GM23248 (cell line): ENCODE data around the gene PAIP1. TPM values are rescaled to one million over a fixed set of nuclear protein-coding genes. Genes with fewer than 3 reads are reported as not detected.

Experiments
- DNase-seq: peaks from one replicate; pipeline ENCODE4 v3.0.0-alpha.2; 2015
- H2AFZ ChIP-seq: fragments of 200-600 bp; sonication (generic); 2 replicates; pipeline ENCODE4 v1.6.1; 2016; ENCODE audit warnings: antibody characterized with exemption
- H3F3A ChIP-seq: fragments of 200-600 bp; sonication (generic); 2 replicates; pipeline ENCODE4 v1.6.1; 2016; ENCODE audit warnings: mild to moderate bottlenecking, antibody characterized with exemption, mixed run types; ENCODE audit not compliant: insufficient read depth
- H3K27ac ChIP-seq: fragments of 200-600 bp; sonication (generic); 2 replicates; pipeline ENCODE4 v1.5.1; 2016; ENCODE audit warnings: mild to moderate bottlenecking
- H3K27me3 ChIP-seq: fragments of 200-600 bp; sonication (generic); replicated peaks from 2 replicates; pipeline ENCODE4 v1.6.1; 2016; ENCODE audit warnings: mild to moderate bottlenecking; ENCODE audit not compliant: insufficient read depth
- H3K36me3 ChIP-seq: fragments of 200-600 bp; sonication (generic); 2 replicates; pipeline ENCODE4 v1.6.1; 2016; ENCODE audit warnings: low read depth, mild to moderate bottlenecking
- H3K4me1 ChIP-seq: fragments of 200-600 bp; sonication (generic); 2 replicates; pipeline ENCODE4 v1.6.1; 2016; ENCODE audit warnings: mild to moderate bottlenecking; ENCODE audit not compliant: insufficient read depth
- H3K4me2 ChIP-seq: fragments of 200-600 bp; sonication (generic); one replicate; pipeline ENCODE4 v1.6.1; 2016; ENCODE audit warnings: mild to moderate bottlenecking; ENCODE audit not compliant: unreplicated experiment
- H3K4me3 ChIP-seq: fragments of 200-600 bp; sonication (generic); 2 replicates; pipeline ENCODE4 v1.5.1; 2016; ENCODE audit warnings: mild to moderate bottlenecking
- H3K79me2 ChIP-seq: fragments of 200-600 bp; sonication (generic); 2 replicates; pipeline ENCODE4 v1.6.1; 2016; ENCODE audit warnings: mild to moderate bottlenecking; ENCODE audit not compliant: insufficient read depth
- H3K9ac ChIP-seq: fragments of 200-600 bp; sonication (generic); 2 replicates; pipeline ENCODE4 v1.6.1; 2016; ENCODE audit warnings: mild to moderate bottlenecking
- H3K9me2 ChIP-seq: fragments of 200-600 bp; sonication (generic); 2 replicates; pipeline ENCODE4 v1.6.1; 2016; ENCODE audit warnings: mixed run types, mild to moderate bottlenecking, moderate library complexity; ENCODE audit not compliant: insufficient read depth
- H3K9me3 ChIP-seq: fragments of 200-600 bp; sonication (generic); one replicate; pipeline ENCODE4 v1.6.1; 2017; ENCODE audit warnings: low read depth
- H4K20me1 ChIP-seq: fragments of 200-600 bp; sonication (generic); 2 replicates; pipeline ENCODE4 v1.6.0; 2016; ENCODE audit not compliant: insufficient read depth
- EZH2 ChIP-seq: fragments of 200-600 bp; sonication (generic); IDR thresholded peaks from 2 replicates; pipeline ENCODE4 v1.6.1; 2018; ENCODE audit warnings: antibody characterized with exemption, mild to moderate bottlenecking; ENCODE audit not compliant: insufficient read depth, poor library complexity, severe bottlenecking
- EZH2phosphoT487 ChIP-seq: fragments of 200-600 bp; sonication (generic); IDR thresholded peaks from 2 replicates; pipeline ENCODE4 v1.6.1; 2018; ENCODE audit warnings: antibody characterized with exemption, moderate library complexity, mild to moderate bottlenecking, low read depth; ENCODE audit not compliant: insufficient read depth
- WGBS, 2 experiments: methylation state at CpG; one replicate each; pipeline ENCODE4 v1.1.6; 2015 to 2017; ENCODE audit warnings: low lambda C conversion rate in 2 of 2, low coverage in 1 of 2; ENCODE audit errors: missing lambda C conversion rate in 2 of 2; 5-methylcytosine and 5-hydroxymethylcytosine counted together
- in situ Hi-C: fragments of 300-500 bp; cut with MboI; formaldehyde crosslinking; loops from 2 replicates; pipeline ENCODE4 v1.15.0; 2020
- polyA plus RNA-seq: library from polyadenylated mRNA; unstranded; fragments of >200 nt; fragmentation: Nextera tagmentation; extraction: Ambion mirVana; gene quantifications from 2 replicates; pipeline ENCODE4 v1.2.1, GENCODE V29; 2016
- total RNA-seq: library from RNA; depleted of rRNA; stranded (reverse); fragments of >200 nt; shearing (Covaris generic); gene quantifications from 2 replicates; pipeline ENCODE4 v1.2.3, GENCODE V29; 2014; rRNA removed

The PAIP1 gene
- total and polyA plus RNA-seq, 2 experiments from 2014 or later = 91.1 to 135 TPM

GRCh38 chr5:43484106-43484849 is 72.6 kb downstream of the PAIP1 start:
- no peak for TF ChIP-seq EZH2phosphoT487
- no peak for TF ChIP-seq EZH2
- WGBS, 2 experiments = 4 to 5% methylated on average over 27 to 32 of the region's 32 CpGs
- Histone ChIP-seq H3F3A (peaks cover 22% of the 10 kb centered on the region), H3K36me3 (no peaks in the 10 kb centered on the region), H3K4me3 (peak overlapping the region; percentile 83), H3K9me2 (no peaks in the 10 kb centered on the region), H3K9ac (peak overlapping the region; percentile 95), H3K79me2 (peaks cover 35% of the 10 kb centered on the region), H3K4me2 (peak overlapping the region; percentile 90), H4K20me1 (no peaks in the 10 kb centered on the region), H3K9me3 (no peaks in the 10 kb centered on the region), H3K27me3 (no peaks in the 10 kb centered on the region), H3K27ac (peak overlapping the region; percentile 95), H3K4me1 (peaks cover 13% of the 10 kb centered on the region), H2AFZ (peak overlapping the region; percentile 83)
- DNase-seq = peak; percentile 96
- in situ Hi-C loops = no loop called here

- Histone ChIP-seq H3K9me3 (no peaks in the 10 kb centered on the region), H3K27ac (peak within 1 kb of the TSS; percentile 95), H3K4me3 (peak within 1 kb of the TSS; percentile 83), H3K9me2 (no peaks in the 10 kb centered on the region), H3K27me3 (no peaks in the 10 kb centered on the region), H4K20me1 (no peaks in the 10 kb centered on the region), H3K4me1 (peaks cover 13% of the 10 kb centered on the region), H3K36me3 (no peaks in the 10 kb centered on the region), H3F3A (peaks cover 22% of the 10 kb centered on the region), H3K4me2 (peak within 1 kb of the TSS; percentile 90), H3K9ac (peak within 1 kb of the TSS; percentile 95), H3K79me2 (peaks cover 39% of the 10 kb centered on the region), H2AFZ (peak within 1 kb of the TSS; percentile 83)
- TF ChIP-seq EZH2phosphoT487 (no peak), EZH2 (no peak)
- DNase-seq = peak; percentile 99
- in situ Hi-C loops = no loop called here
- 0% methylated on average over 38 to 60 of the region's 62 CpGs for WGBS, 2 experiments
These were observed 73.4 kb downstream of the PAIP1 start, which contains the start of gene TMEM267 for GRCh38 chr5:43483298-43484105. TSS of gene TMEM267 (minus strand) at chr5:43483865. CDS start at chr5:43453969, 29,896 bp downstream.

- TF ChIP-seq EZH2phosphoT487 = no peak
- no peak for TF ChIP-seq EZH2
- in situ Hi-C loops = no loop called here
- peaks cover 22% of the 10 kb centered on the region for H3F3A ChIP-seq
- H3K4me3 ChIP-seq = peak overlapping the region; percentile 83
- no peaks in the 10 kb centered on the region for H4K20me1 ChIP-seq
- H3K9me3 ChIP-seq = no peaks in the 10 kb centered on the region
- 26 to 30% methylated on average over 6 of the region's 6 CpGs for WGBS, 2 experiments
- peak overlapping the region; percentile 95 for H3K27ac ChIP-seq
- H3K9me2 ChIP-seq = no peaks in the 10 kb centered on the region
- H3K4me2 ChIP-seq = peak overlapping the region; percentile 90
- H3K9ac ChIP-seq = peak overlapping the region; percentile 95
- H3K27me3 ChIP-seq = no peaks in the 10 kb centered on the region
- H3K79me2 ChIP-seq = peaks cover 48% of the 10 kb centered on the region
- no peaks in the 10 kb centered on the region for H3K36me3 ChIP-seq
- peak; percentile 63 for DNase-seq
- H2AFZ ChIP-seq = peak overlapping the region; percentile 83
- H3K4me1 ChIP-seq = peaks cover 13% of the 10 kb centered on the region
These were observed 74.2 kb downstream of the PAIP1 start for GRCh38 chr5:43482490-43483297.

Other genes starting within 250 kb of the PAIP1 start
- 10.4 and 14.8 TPM in 2 replicates for gene HMGCS1, start 243.7 kb downstream of the PAIP1 start, total RNA-seq
- 5.5 and 6.2 TPM in 2 replicates for gene HMGCS1, start 243.7 kb downstream of the PAIP1 start, polyA plus RNA-seq
- 0.25 and 1.3 TPM in 2 replicates for gene CCL28, start 144.7 kb downstream of the PAIP1 start, total RNA-seq
- gene CCL28, start 144.7 kb downstream of the PAIP1 start, polyA plus RNA-seq = 1.4 and 2.2 TPM in 2 replicates
- 41.1 and 41.4 TPM in 2 replicates for gene TMEM267, start 73.2 kb downstream of the PAIP1 start, total RNA-seq
- 47.2 and 49.4 TPM in 2 replicates for gene TMEM267, start 73.2 kb downstream of the PAIP1 start, polyA plus RNA-seq
- 3.1 and 5.2 TPM in 2 replicates for gene C5orf34, start 41.9 kb downstream of the PAIP1 start, total RNA-seq
- 4.4 and 5.3 TPM in 2 replicates for gene C5orf34, start 41.9 kb downstream of the PAIP1 start, polyA plus RNA-seq
- 27.2 and 47.2 TPM in 2 replicates for gene NNT, start 46.1 kb upstream of the PAIP1 start, total RNA-seq
- gene NNT, start 46.1 kb upstream of the PAIP1 start, polyA plus RNA-seq = 32.5 and 33.9 TPM in 2 replicates